Trophoblast cell (in vitro differentiated cells and primary cell): ENCODE measurements around the gene ZFAND3.

Experiments
- DNase-seq, 2 donors: peaks; one replicate each; pipeline ENCODE4 v3.0.0-alpha.2; 2016
- H2AFZ ChIP-seq: 2 replicates; pipeline ENCODE4 v1.6.1; 2013; ENCODE audit warnings: low read length, moderate library complexity, mild to moderate bottlenecking; ENCODE audit not compliant: insufficient read depth, poor library complexity
- H2AK5ac ChIP-seq: 2 replicates; pipeline ENCODE4 v1.6.1; 2013; ENCODE audit warnings: mild to moderate bottlenecking, low read length
- H2BK120ac ChIP-seq: 2 replicates; pipeline ENCODE4 v1.6.1; 2013; ENCODE audit warnings: low read length, mild to moderate bottlenecking, moderate library complexity; ENCODE audit not compliant: insufficient read depth, poor library complexity
- H2BK12ac ChIP-seq: 2 replicates; pipeline ENCODE4 v1.6.1; 2013; ENCODE audit warnings: mild to moderate bottlenecking, low read length, moderate library complexity
- H2BK5ac ChIP-seq: 2 replicates; pipeline ENCODE4 v1.6.1; 2013; ENCODE audit warnings: low read length, low read depth, moderate library complexity, mild to moderate bottlenecking; ENCODE audit not compliant: poor library complexity
- H3K14ac ChIP-seq: 2 replicates; pipeline ENCODE4 v1.6.1; 2013; ENCODE audit warnings: mild to moderate bottlenecking, low read length
- H3K18ac ChIP-seq: 2 replicates; pipeline ENCODE4 v1.6.1; 2013; ENCODE audit warnings: mild to moderate bottlenecking, low read length
- H3K23ac ChIP-seq: 2 replicates; pipeline ENCODE4 v1.6.1; 2013; ENCODE audit warnings: low read length
- H3K27ac ChIP-seq: 2 replicates; pipeline ENCODE4 v1.5.1; 2013; ENCODE audit warnings: low read depth, mild to moderate bottlenecking, inconsistent platforms, low read length, moderate library complexity
- H3K27me3 ChIP-seq: 2 replicates; pipeline ENCODE4 v1.6.1; 2013; ENCODE audit warnings: inconsistent platforms, mild to moderate bottlenecking, low read length, moderate library complexity; ENCODE audit not compliant: insufficient read depth
- H3K36me3 ChIP-seq, 2 experiments: 1 replicate in 1 of 2; 2 replicates in 1 of 2; pipeline ENCODE4 v1.6.1; 2013; ENCODE audit warnings: low read length in 2 of 2, mild to moderate bottlenecking in 2 of 2, moderate library complexity in 1 of 2; ENCODE audit not compliant: insufficient read depth in 2 of 2, control insufficient read depth in 1 of 2
- H3K4ac ChIP-seq: 2 replicates; pipeline ENCODE4 v1.6.1; 2013; ENCODE audit warnings: low read depth, mild to moderate bottlenecking, low read length, moderate library complexity
- H3K4me1 ChIP-seq, 2 experiments: 1 replicate in 1 of 2; 2 replicates in 1 of 2; pipeline ENCODE4 v1.6.1; 2013; ENCODE audit warnings: low read length in 2 of 2, mild to moderate bottlenecking in 2 of 2, moderate library complexity in 1 of 2; ENCODE audit not compliant: insufficient read depth in 2 of 2, control insufficient read depth in 1 of 2
- H3K4me2 ChIP-seq: 2 replicates; pipeline ENCODE4 v1.6.1; 2013; ENCODE audit warnings: inconsistent platforms, mild to moderate bottlenecking, low read length, moderate library complexity
- H3K4me3 ChIP-seq: 2 replicates; pipeline ENCODE4 v1.5.1; 2013; ENCODE audit warnings: mild to moderate bottlenecking, low read depth, low read length, inconsistent platforms
- H3K79me1 ChIP-seq: one replicate; pipeline ENCODE4 v1.6.1; 2013; ENCODE audit warnings: low read length
- H3K79me2 ChIP-seq: 2 replicates; pipeline ENCODE4 v1.6.1; 2013; ENCODE audit warnings: low read length, mild to moderate bottlenecking; ENCODE audit not compliant: control insufficient read depth, insufficient read depth, poor library complexity
- H3K9ac ChIP-seq: 2 replicates; pipeline ENCODE4 v1.6.1; 2013; ENCODE audit warnings: mild to moderate bottlenecking, low read length
- H3K9me3 ChIP-seq: 2 replicates; pipeline ENCODE4 v1.6.1; 2013; ENCODE audit warnings: low read depth, mild to moderate bottlenecking, control low read depth, inconsistent platforms, low read length; ENCODE audit not compliant: insufficient read depth
- H4K12ac ChIP-seq: 2 replicates; pipeline ENCODE4 v1.6.1; 2013; ENCODE audit warnings: low read depth, mild to moderate bottlenecking, low read length, moderate library complexity
- H4K8ac ChIP-seq: 2 replicates; pipeline ENCODE4 v1.6.1; 2013; ENCODE audit warnings: low read depth, mild to moderate bottlenecking, low read length, moderate library complexity
- H4K91ac ChIP-seq: one replicate; pipeline ENCODE4 v1.6.1; 2013; ENCODE audit warnings: low read depth, mild to moderate bottlenecking, low read length, moderate library complexity
- WGBS: extraction: QIAGEN DNeasy Blood & Tissue Kit; methylation state at CpG from one replicate; pipeline ENCODE4 v1.1.7; 2013; ENCODE audit warnings: missing lambda C conversion rate; ENCODE audit not compliant: insufficient read length, insufficient coverage; ENCODE audit errors: extremely low coverage; 5-methylcytosine and 5-hydroxymethylcytosine counted together

ZFAND3 gene

DNA sequence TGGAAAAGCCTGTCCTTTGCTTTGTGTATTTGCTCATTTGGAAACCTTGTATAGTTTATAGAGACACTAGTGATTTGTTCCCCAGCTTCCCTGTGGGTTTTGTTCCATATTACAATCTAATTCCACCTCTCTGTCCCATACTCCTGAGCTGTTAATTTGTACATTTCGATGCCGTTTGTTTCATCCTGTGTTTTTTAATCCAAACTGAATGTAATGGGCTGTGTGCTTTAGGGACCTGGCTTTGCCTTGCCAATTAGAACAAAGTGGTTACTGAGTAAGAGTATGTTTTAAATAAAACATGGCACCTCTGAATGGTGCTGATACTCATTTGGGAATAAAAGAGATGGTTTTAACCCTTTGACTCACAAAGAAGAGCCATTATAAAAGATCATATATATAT, 122.3 kb downstream of the ZFAND3 start:
- H3K18ac ChIP-seq: no peak overlapping the region
- no peak overlapping the region for H4K91ac ChIP-seq
- no peaks in the 10 kb centered on the region for H3K27me3 ChIP-seq
- no peaks in the 10 kb centered on the region for H3K4me1 ChIP-seq
- no peaks in the 10 kb centered on the region for H3K36me3 ChIP-seq
- H3K4me3 ChIP-seq: no peak overlapping the region
- no peak overlapping the region for H2AFZ ChIP-seq
- no peak overlapping the region for H3K4ac ChIP-seq
- H3K23ac ChIP-seq: no peak overlapping the region
- DNase-seq: no peak
- H2AK5ac ChIP-seq: no peak overlapping the region
- no CpG with 5 or more reads among the region's 2 CpGs for WGBS
- H4K12ac ChIP-seq: no peak overlapping the region
- no peak overlapping the region for H3K9ac ChIP-seq
- H3K9me3 ChIP-seq: no peaks in the 10 kb centered on the region
- no peak overlapping the region for H3K4me2 ChIP-seq
- H3K79me2 ChIP-seq: no peaks in the 10 kb centered on the region
- H4K8ac ChIP-seq: no peak overlapping the region
- no peak overlapping the region for H2BK12ac ChIP-seq
- H2BK120ac ChIP-seq: no peak overlapping the region
- no peaks in the 10 kb centered on the region for H3K79me1 ChIP-seq
- no peak overlapping the region for H3K14ac ChIP-seq
- H3K27ac ChIP-seq: no peak overlapping the region
- H2BK5ac ChIP-seq: no peak overlapping the region

GRCh38 chr6:37942606-37943376, 123.3 kb downstream of the ZFAND3 start:
- Histone ChIP-seq H3K79me2 (no peaks in the 10 kb centered on the region), H3K79me1 (no peaks in the 10 kb centered on the region), H2BK5ac (no peak overlapping the region), H3K14ac (no peak overlapping the region), H3K9me3 (no peaks in the 10 kb centered on the region), H2AFZ (no peak overlapping the region), H3K27me3 (no peaks in the 10 kb centered on the region), H2AK5ac (no peak overlapping the region), H3K36me3 (no peaks in the 10 kb centered on the region), H2BK12ac (no peak overlapping the region), H3K4me3 (no peak overlapping the region), H3K18ac (no peak overlapping the region), H3K4ac (no peak overlapping the region), H2BK120ac (no peak overlapping the region), H3K4me2 (no peak overlapping the region), H4K12ac (no peak overlapping the region), H3K9ac (no peak overlapping the region), H3K4me1 (no peaks in the 10 kb centered on the region), H4K8ac (no peak overlapping the region), H4K91ac (no peak overlapping the region), H3K27ac (no peak overlapping the region), H3K23ac (no peak overlapping the region)
- WGBS: no CpG with 5 or more reads among the region's 3 CpGs
- no peak for DNase-seq

DNA sequence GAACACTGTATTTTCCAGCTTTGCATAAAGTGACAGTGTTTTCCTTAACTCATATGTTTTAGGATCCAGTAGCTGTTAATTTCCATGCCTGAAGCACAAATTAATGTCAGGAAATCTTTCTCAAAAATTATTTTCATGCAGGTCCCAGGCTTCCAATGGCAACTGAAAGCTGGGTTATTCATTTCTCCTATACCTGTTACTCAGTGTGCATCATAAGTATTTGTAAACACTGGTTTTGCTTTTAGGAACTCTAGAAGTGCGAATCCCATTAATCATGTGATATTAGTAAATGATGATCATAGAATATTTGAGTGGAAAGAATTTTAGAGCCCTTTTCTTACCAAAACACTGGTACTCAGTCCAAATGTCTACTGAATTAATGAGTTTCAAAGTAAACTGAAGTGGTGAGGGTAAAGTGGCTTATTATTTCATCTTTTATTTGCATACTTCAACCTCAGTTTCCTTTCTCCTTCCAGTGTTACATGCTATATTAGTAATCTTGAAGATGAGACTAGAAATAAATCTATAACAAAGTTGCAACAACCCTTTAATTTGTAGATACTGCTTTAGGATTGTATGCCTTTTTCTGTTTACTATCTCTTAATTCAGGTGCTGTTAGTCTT, 124.0 kb downstream of the ZFAND3 start:
- Histone ChIP-seq H3K4me3 (no peak overlapping the region), H4K91ac (no peak overlapping the region), H3K79me2 (no peaks in the 10 kb centered on the region), H3K27me3 (no peaks in the 10 kb centered on the region), H3K27ac (no peak overlapping the region), H3K9me3 (no peaks in the 10 kb centered on the region), H2AFZ (no peak overlapping the region), H4K12ac (no peak overlapping the region), H3K36me3 (no peaks in the 10 kb centered on the region), H3K4me1 (no peaks in the 10 kb centered on the region), H4K8ac (no peak overlapping the region), H3K9ac (no peak overlapping the region), H2BK12ac (no peak overlapping the region), H3K4ac (no peak overlapping the region), H2BK120ac (no peak overlapping the region), H2BK5ac (no peak overlapping the region), H3K14ac (no peak overlapping the region), H3K23ac (no peak overlapping the region), H2AK5ac (no peak overlapping the region), H3K79me1 (no peaks in the 10 kb centered on the region), H3K18ac (no peak overlapping the region), H3K4me2 (no peak overlapping the region)
- no peak for DNase-seq
- no CpG with 5 or more reads among the region's 1 CpG for WGBS

- H3K9me3 ChIP-seq: no peaks in the 10 kb centered on the region
- no peak overlapping the region for H2AK5ac ChIP-seq
- no peak overlapping the region for H2AFZ ChIP-seq
- no CpG with 5 or more reads among the region's 2 CpGs for WGBS
- no peak overlapping the region for H3K27ac ChIP-seq
- no peak overlapping the region for H3K9ac ChIP-seq
- no peak overlapping the region for H3K18ac ChIP-seq
- H4K91ac ChIP-seq: no peak overlapping the region
- H3K27me3 ChIP-seq: no peaks in the 10 kb centered on the region
- H3K79me2 ChIP-seq: peaks cover 2% of the 10 kb centered on the region
- H2BK12ac ChIP-seq: no peak overlapping the region
- no peak overlapping the region for H3K4me3 ChIP-seq
- no peak overlapping the region for H3K14ac ChIP-seq
- H3K4me1 ChIP-seq: no peaks in the 10 kb centered on the region
- H3K4me2 ChIP-seq: no peak overlapping the region
- no peaks in the 10 kb centered on the region for H3K36me3 ChIP-seq
- H4K8ac ChIP-seq: no peak overlapping the region
- H3K4ac ChIP-seq: no peak overlapping the region
- H3K23ac ChIP-seq: no peak overlapping the region
- no peak for DNase-seq
- no peak overlapping the region for H4K12ac ChIP-seq
- no peaks in the 10 kb centered on the region for H3K79me1 ChIP-seq
- H2BK5ac ChIP-seq: no peak overlapping the region
- H2BK120ac ChIP-seq: no peak overlapping the region
Observed at GRCh38 chr6:37946057-37946456, 126.5 kb downstream of the ZFAND3 start.
